Spleen (tissue), 11 donors: ENCODE measurements around the gene ARHGAP45. TPM values are rescaled to one million over a fixed set of nuclear protein-coding genes. Genes with fewer than 3 reads are reported as not detected.

Experiments
- DNase-seq: peaks from one replicate; pipeline ENCODE4 v3.0.0-alpha.2; 2020
- H3K27ac ChIP-seq, 8 donors: fragments of 200-600 bp; sonication (generic) in 7 of 8; 1 replicate in 4 of 8; 2 replicates in 4 of 8; pipeline versions ENCODE4 v1.5.0 to v1.8.0; 2016 to 2021; ENCODE audit warnings: inconsistent platforms in 4 of 8, mild to moderate bottlenecking in 4 of 8, moderate library complexity in 1 of 8
- H3K27me3 ChIP-seq, 7 donors: fragments of 200-600 bp; sonication (generic) in 6 of 7; replicated peaks in 1 of 7; 1 replicate in 4 of 7; 2 replicates in 3 of 7; pipeline versions ENCODE4 v1.5.0 to v1.8.0; 2016 to 2021; ENCODE audit warnings: inconsistent platforms in 3 of 7, mild to moderate bottlenecking in 1 of 7
- H3K36me3 ChIP-seq, 6 donors: fragments of 200-600 bp; sonication (generic) in 5 of 6; 1 replicate in 4 of 6; 2 replicates in 2 of 6; pipeline versions ENCODE4 v1.5.0 to v1.8.0; 2016 to 2021; ENCODE audit warnings: inconsistent platforms in 2 of 6
- H3K4me1 ChIP-seq, 6 donors: fragments of 200-600 bp; sonication (generic) in 5 of 6; 1 replicate in 3 of 6; 2 replicates in 3 of 6; pipeline versions ENCODE4 v1.5.0 to v1.8.0; 2016 to 2021; ENCODE audit warnings: inconsistent platforms in 3 of 6
- H3K4me3 ChIP-seq, 8 donors: fragments of 200-600 bp; sonication (generic) in 7 of 8; 1 replicate in 4 of 8; 2 replicates in 4 of 8; pipeline versions ENCODE4 v1.5.0 to v1.8.0; 2016 to 2021; ENCODE audit warnings: inconsistent platforms in 4 of 8, mild to moderate bottlenecking in 4 of 8, moderate library complexity in 2 of 8
- H3K9me3 ChIP-seq, 8 donors: fragments of 200-600 bp; sonication (generic) in 7 of 8; 1 replicate in 4 of 8; 2 replicates in 4 of 8; pipeline versions ENCODE4 v1.5.0 to v1.8.0; 2016 to 2021; ENCODE audit warnings: inconsistent platforms in 4 of 8
- CTCF ChIP-seq, 11 experiments: fragments of 200-600 bp in 7 of 11; fragments of 450-650 bp in 4 of 11; sonication (generic) in 4 of 11; IDR thresholded peaks in 8 of 11; conservative IDR thresholded peaks in 3 of 11; 1 replicate in 7 of 11; 2 replicates in 4 of 11; pipeline versions ENCODE4 v1.4.0 to v1.8.0; 2016 to 2021; ENCODE audit warnings: antibody characterized with exemption in 11 of 11, inconsistent platforms in 4 of 11, mild to moderate bottlenecking in 1 of 11
- POLR2A ChIP-seq, 3 donors: fragments of 450-650 bp; IDR thresholded peaks; one replicate each; pipeline ENCODE4 v1.5.1; 2017; ENCODE audit warnings: antibody characterized with exemption in 3 of 3, mild to moderate bottlenecking in 1 of 3
- POLR2AphosphoS5 ChIP-seq, 3 donors: sonication (generic); formaldehyde crosslinking; IDR thresholded peaks; one replicate each; pipeline ENCODE4 v1.5.1; 2017; ENCODE audit warnings: antibody characterized with exemption in 3 of 3
- WGBS, 5 donors: extraction: QIAGEN DNeasy Blood & Tissue Kit in 3 of 5; methylation state at CpG; one replicate each; pipeline versions ENCODE4 v1.1.5 to v1.1.7; 2013 to 2018; 5-methylcytosine and 5-hydroxymethylcytosine counted together
- intact Hi-C: fragments of 100-400 bp; cut with DNase I; formaldehyde crosslinking; loops from one replicate; pipeline ENCODE4 v1.15.0; 2023; ENCODE audit warnings: low total_unique reads
- polyA plus RNA-seq, 3 donors: library from polyadenylated mRNA; stranded (reverse); fragments of 200-250 nt; gene quantifications; one replicate each; pipeline ENCODE4 v1.2.1, GENCODE V29; 2013
- total RNA-seq, 7 donors: library from RNA; depleted of rRNA in 3 of 7; stranded (reverse); fragments of >200 nt in 3 of 7; fragmentation: NEBNext Ultra II Directional in 4 of 7; extraction: Animal tissue kit (Norgen Biotek cat#: 25700) in 4 of 7; gene quantifications; one replicate each; pipeline versions ENCODE4 v1.1.0 to v1.2.1, GENCODE V29; 2016 to 2021
- donor health status: healthy with polysubstance abuse.
- donor health status: DM: no; HTN: no; CAD: no; lungs with moderate emphysema.
- donor health status: DM: no; HTN: no; CAD: no.
- donor health status: Bipolar disorder and iron deficiency.
- donor health status: healthy.
- donor health status: DM: no; HTN: no; CAD: no.
- donor health status: DM: yes; HTN: yes; CAD: no.

Gene ARHGAP45
- total and polyA plus RNA-seq, 10 donors, result 161 to 356 (median 245) TPM

- Histone ChIP-seq H3K4me3 (peak overlapping the region; percentile 77 to 97 (median 87)), H3K27me3 (peaks cover 0 to 18% (median 0%) of the 10 kb centered on the region in 7 donors), H3K9me3 (no peaks in the 10 kb centered on the region), H3K27ac (peak overlapping the region; percentile 80 to 98 (median 95)), H3K4me1 (peaks cover 48 to 92% (median 82%) of the 10 kb centered on the region in 6 donors), H3K36me3 (peaks cover 0 to 39% (median 24%) of the 10 kb centered on the region in 6 donors)
- no peak for TF ChIP-seq POLR2AphosphoS5 (IDR thresholded peaks at IDR 0.05)
- TF ChIP-seq CTCF (IDR thresholded peaks at IDR 0.05 in 8 of 11, conservative IDR thresholded peaks at IDR 0.05 in 3 of 11), result no peak
- TF ChIP-seq POLR2A (IDR thresholded peaks at IDR 0.05), result no peak
- peak; percentile 92 for DNase-seq
- 1 to 10% (median 2%) methylated on average over 14 to 38 of the region's 38 CpGs for WGBS, 5 donors
- intact Hi-C loops, result no loop called here
These were observed 482 bp downstream of the ARHGAP45 start for GRCh38 chr19:1067341-1067957.

DNA sequence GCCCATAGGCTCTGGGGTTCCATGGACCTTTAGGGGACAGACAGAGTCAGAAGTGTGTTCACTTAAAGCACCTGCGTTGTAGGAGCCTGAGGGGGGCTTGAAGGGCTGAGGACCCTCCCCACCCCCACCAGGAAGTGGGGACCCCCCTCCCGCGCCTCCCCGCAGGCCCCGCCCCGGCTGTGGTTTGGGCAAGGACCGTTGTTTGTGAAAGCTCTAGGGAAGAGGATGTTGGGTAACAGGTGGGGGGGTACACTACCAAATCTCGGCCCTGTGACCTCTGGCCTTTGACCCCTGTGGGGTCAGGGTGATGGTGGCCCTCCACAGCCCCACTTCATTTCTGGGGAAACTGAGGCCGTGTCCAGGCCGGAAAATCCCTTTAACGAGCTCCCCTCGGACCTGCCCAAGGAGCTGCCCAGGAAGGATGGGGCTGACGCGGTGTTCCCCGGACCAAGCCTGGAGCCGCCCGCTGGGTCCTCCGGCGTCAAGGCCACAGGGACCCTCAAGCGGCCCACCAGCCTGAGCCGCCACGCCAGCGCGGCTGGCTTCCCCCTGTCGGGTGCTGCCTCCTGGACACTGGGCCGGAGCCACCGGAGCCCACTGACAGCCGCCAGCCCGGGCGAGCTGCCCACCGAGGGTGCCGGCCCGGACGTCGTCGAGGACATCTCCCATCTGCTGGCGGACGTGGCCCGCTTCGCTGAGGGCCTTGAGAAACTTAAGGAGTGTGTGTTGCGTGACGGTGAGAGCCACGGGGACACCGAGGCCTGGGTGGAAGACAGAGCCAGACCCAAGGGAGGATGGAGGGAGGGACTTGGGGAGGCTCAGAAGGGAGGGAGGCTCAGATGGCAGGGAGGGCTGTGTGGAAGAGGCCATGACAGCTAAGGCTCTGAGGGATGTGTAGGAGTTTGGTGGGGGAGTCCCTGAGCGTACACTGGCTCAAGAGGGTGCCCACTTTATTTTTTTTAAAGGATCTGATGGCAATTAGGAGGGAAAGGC is 1.3 kb downstream of the ARHGAP45 start:
- H3K27me3 ChIP-seq, result peaks cover 0 to 18% (median 0%) of the 10 kb centered on the region in 7 donors
- TF ChIP-seq POLR2A (IDR thresholded peaks at IDR 0.05) (peak in 1 of 3 donors; percentile 57), CTCF (IDR thresholded peaks at IDR 0.05 in 8 of 11, conservative IDR thresholded peaks at IDR 0.05 in 3 of 11) (no peak), POLR2AphosphoS5 (IDR thresholded peaks at IDR 0.05) (peak; percentile 56 to 78 (median 64))
- H3K27ac ChIP-seq, result peak overlapping the region; percentile 80 to 98 (median 95)
- peak overlapping the region; percentile 77 to 97 (median 87) for H3K4me3 ChIP-seq
- intact Hi-C loops, result no loop called here
- peak; percentile 97 for DNase-seq
- H3K4me1 ChIP-seq, result peaks cover 54 to 100% (median 91%) of the 10 kb centered on the region in 6 donors
- peaks cover 0 to 48% (median 33%) of the 10 kb centered on the region in 6 donors for H3K36me3 ChIP-seq
- H3K9me3 ChIP-seq, result no peaks in the 10 kb centered on the region
- whole genome bisulfite sequencing, 5 donors, result 13 to 29% (median 17%) methylated on average over 21 to 45 of the region's 45 CpGs

DNA sequence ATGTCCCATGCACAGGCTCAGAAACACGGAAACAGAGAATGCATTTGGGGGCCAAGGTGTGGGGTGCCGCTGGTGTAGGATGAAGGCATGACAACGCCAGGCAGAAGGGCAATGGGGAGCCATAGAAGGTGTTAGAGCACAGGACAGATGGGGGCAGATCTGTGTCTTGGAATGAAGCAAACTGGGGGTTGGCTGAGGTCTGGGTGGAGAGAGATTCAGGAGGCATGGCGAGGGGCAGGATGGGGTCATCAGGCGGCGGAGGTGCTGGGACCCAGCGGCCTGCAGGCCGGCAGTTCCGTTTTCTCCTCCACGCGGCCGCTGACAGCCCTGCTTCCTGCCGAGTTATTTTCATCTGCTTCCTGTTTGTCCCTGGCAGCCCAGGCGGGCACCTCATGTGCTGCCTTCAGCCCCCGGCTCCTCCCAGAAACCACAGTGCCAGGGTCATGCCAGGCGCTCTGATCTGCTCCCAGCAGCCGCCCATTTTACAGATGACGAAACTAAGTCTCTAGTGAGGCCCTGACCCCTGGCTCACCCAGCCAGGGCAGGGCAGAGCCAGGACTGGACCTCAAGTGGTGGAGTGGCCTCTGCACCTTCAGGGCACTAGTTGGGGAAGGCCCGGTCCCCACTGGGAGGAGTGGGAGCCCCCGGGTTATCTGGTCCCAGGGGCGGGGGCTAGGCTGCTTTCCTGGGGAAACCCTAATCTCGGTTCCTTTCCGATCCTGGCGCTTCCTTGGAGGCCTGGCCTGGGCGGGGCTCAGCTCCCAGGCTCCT is 2.2 kb downstream of the ARHGAP45 start:
- peaks cover 61 to 100% (median 94%) of the 10 kb centered on the region in 6 donors for H3K4me1 ChIP-seq
- peaks cover 0 to 57% (median 40%) of the 10 kb centered on the region in 6 donors for H3K36me3 ChIP-seq
- peak overlapping the region; percentile 77 to 97 (median 87) for H3K4me3 ChIP-seq
- no peak for TF ChIP-seq POLR2A (IDR thresholded peaks at IDR 0.05)
- TF ChIP-seq POLR2AphosphoS5 (IDR thresholded peaks at IDR 0.05), result peak; percentile 91 to 95 (median 92)
- peak in 6 of 11 experiments; percentile 7 to 46 (median 37) for TF ChIP-seq CTCF (IDR thresholded peaks at IDR 0.05 in 8 of 11, conservative IDR thresholded peaks at IDR 0.05 in 3 of 11)
- peaks cover 0 to 18% (median 0%) of the 10 kb centered on the region in 7 donors for H3K27me3 ChIP-seq
- 10 to 16% (median 13%) methylated on average over 22 to 25 of the region's 25 CpGs for WGBS, 5 donors
- H3K9me3 ChIP-seq, result no peaks in the 10 kb centered on the region
- intact Hi-C loops, result no loop called here
- peak; percentile 97 for DNase-seq
- peak overlapping the region; percentile 80 to 98 (median 95) for H3K27ac ChIP-seq
